Sigmoid colon (tissue), 4 donors: Measurements from ENCODE around the gene TMPRSS11D.
A peak's percentile ranks its signal among the peaks of the same experiment; 100 is the strongest.

Source experiments
- EP300 ChIP-seq, 4 donors: sonication (generic); formaldehyde crosslinking; IDR thresholded peaks; one replicate each; pipeline ENCODE4 v1.6.1; 2017; ENCODE audit warnings: antibody characterized with exemption in 4 of 4
- POLR2A ChIP-seq, 2 donors: fragments of 450-650 bp; IDR thresholded peaks; one replicate each; pipeline ENCODE4 v1.6.1; 2016; ENCODE audit warnings: antibody characterized with exemption in 2 of 2, mild to moderate bottlenecking in 2 of 2, moderate library complexity in 2 of 2
- POLR2AphosphoS5 ChIP-seq, 4 donors: sonication (generic); formaldehyde crosslinking; IDR thresholded peaks; one replicate each; pipeline ENCODE4 v1.6.1; 2017; ENCODE audit warnings: antibody characterized with exemption in 4 of 4
- TF ChIP-seq, protein P1 (sequence below), 4 experiments: fragments of 450-650 bp in 3 of 4; fragments of 200-600 bp in 1 of 4; IDR thresholded peaks; one replicate each; pipeline ENCODE4 v1.5.1; 2016 to 2019; ENCODE audit warnings: antibody characterized with exemption in 4 of 4, mild to moderate bottlenecking in 3 of 4, moderate library complexity in 2 of 4

DNA sequence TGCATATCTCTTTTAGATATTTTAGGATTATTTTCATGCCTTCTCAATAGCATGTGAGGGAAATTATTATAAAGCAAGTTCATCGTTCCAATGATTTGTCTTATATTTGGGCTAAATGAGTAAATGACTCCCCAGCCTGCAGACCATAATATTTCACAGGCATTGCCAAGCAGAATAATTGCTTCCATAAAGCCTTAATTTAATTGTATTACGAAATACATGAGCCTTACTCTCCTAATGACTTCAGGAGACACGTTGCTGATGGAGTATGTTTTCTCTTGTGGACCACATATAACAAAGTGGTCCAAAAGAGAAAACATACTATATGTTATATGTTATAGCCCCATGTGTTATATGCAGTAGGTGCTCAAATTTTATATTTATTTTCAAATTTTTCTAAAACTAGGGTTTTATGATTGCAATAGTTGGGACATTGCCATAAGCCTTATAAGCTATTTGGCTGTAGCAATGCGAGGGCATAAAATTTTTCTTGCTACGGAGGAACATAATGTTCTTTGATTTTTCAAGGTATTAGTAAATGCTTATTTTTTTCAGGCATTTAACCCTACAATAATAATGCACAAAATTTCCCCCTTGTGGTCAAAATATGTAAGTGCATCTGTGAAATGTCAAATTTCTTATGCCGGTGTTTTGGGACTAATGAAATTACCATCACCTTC is 26.2 kb upstream of the TMPRSS11D start:
- TF ChIP-seq POLR2AphosphoS5 (IDR thresholded peaks at IDR 0.05) = no peak
- TF ChIP-seq, protein P1, sequence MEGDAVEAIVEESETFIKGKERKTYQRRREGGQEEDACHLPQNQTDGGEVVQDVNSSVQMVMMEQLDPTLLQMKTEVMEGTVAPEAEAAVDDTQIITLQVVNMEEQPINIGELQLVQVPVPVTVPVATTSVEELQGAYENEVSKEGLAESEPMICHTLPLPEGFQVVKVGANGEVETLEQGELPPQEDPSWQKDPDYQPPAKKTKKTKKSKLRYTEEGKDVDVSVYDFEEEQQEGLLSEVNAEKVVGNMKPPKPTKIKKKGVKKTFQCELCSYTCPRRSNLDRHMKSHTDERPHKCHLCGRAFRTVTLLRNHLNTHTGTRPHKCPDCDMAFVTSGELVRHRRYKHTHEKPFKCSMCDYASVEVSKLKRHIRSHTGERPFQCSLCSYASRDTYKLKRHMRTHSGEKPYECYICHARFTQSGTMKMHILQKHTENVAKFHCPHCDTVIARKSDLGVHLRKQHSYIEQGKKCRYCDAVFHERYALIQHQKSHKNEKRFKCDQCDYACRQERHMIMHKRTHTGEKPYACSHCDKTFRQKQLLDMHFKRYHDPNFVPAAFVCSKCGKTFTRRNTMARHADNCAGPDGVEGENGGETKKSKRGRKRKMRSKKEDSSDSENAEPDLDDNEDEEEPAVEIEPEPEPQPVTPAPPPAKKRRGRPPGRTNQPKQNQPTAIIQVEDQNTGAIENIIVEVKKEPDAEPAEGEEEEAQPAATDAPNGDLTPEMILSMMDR (IDR thresholded peaks at IDR 0.05) = peak in 1 of 4 experiments; percentile 41
- no peak for TF ChIP-seq POLR2A (IDR thresholded peaks at IDR 0.05)
- no peak for TF ChIP-seq EP300 (IDR thresholded peaks at IDR 0.05)
